MM.1S (cell line): Measurements from ENCODE around the gene PRLH.

ENCODE experiments used
- EZH2phosphoT487 ChIP-seq: fragments of 300-600 bp; sonication (generic); IDR thresholded peaks from 2 replicates; pipeline ENCODE4 v1.6.1; 2018; ENCODE audit warnings: antibody characterized with exemption, low read length
- TF ChIP-seq, protein P1 (sequence below): fragments of 300-600 bp; sonication (generic); IDR thresholded peaks from 2 replicates; pipeline ENCODE4 v1.5.1; 2016; ENCODE audit warnings: antibody characterized with exemption, low read length, mixed read lengths

DNA sequence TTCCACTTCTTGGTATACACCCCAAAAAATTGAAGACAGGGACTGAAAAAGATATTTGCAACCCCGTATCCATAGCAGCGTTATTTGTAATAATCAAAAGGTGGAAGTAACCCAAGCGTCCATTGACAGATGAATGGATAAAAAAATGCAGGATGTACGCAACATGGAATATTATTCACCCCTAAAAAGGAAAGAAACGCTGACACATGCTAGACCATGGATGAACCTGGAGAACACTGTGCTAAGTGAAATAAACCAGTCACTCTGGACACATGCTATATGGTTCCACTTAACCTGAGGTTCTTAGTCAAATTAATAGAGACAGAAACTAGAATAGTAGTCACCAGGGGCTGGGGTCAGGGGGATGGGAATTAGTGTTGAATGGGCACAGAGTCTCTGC, 38.6 kb upstream of the PRLH start:
- TF ChIP-seq, protein P1, sequence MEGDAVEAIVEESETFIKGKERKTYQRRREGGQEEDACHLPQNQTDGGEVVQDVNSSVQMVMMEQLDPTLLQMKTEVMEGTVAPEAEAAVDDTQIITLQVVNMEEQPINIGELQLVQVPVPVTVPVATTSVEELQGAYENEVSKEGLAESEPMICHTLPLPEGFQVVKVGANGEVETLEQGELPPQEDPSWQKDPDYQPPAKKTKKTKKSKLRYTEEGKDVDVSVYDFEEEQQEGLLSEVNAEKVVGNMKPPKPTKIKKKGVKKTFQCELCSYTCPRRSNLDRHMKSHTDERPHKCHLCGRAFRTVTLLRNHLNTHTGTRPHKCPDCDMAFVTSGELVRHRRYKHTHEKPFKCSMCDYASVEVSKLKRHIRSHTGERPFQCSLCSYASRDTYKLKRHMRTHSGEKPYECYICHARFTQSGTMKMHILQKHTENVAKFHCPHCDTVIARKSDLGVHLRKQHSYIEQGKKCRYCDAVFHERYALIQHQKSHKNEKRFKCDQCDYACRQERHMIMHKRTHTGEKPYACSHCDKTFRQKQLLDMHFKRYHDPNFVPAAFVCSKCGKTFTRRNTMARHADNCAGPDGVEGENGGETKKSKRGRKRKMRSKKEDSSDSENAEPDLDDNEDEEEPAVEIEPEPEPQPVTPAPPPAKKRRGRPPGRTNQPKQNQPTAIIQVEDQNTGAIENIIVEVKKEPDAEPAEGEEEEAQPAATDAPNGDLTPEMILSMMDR: no peak
- no peak for TF ChIP-seq EZH2phosphoT487
